T-helper 2 cell (primary cell): Measurements from ENCODE around the gene NRF1.

Source experiments
- DNase-seq, 5 experiments: peaks; one replicate each; pipeline versions ENCODE4 v3.0.0 to v3.0.0-alpha.2; 2012 to 2022

The NRF1 gene

GRCh38 chr7:129688503-129689222, 77.1 kb downstream of the NRF1 start:
- DNase-seq: no peak

GRCh38 chr7:129689995-129690581, 78.6 kb downstream of the NRF1 start:
- no peak for DNase-seq

GRCh38 chr7:129690701-129691100, 79.2 kb downstream of the NRF1 start:
- DNase-seq: no peak

- no peak for DNase-seq
These were observed 87.2 kb downstream of the NRF1 start for GRCh38 chr7:129698516-129699418.

- no peak for DNase-seq
These were observed 90.8 kb downstream of the NRF1 start for GRCh38 chr7:129702316-129702715.

GRCh38 chr7:129702761-129703338, 91.3 kb downstream of the NRF1 start:
- no peak for DNase-seq

GRCh38 chr7:129703751-129704150, 92.2 kb downstream of the NRF1 start:
- no peak for DNase-seq

GRCh38 chr7:129707910-129708499, 96.5 kb downstream of the NRF1 start:
- DNase-seq: peak in 1 of 5 experiments; percentile 84

GRCh38 chr7:129713544-129713943, 102.0 kb downstream of the NRF1 start:
- no peak for DNase-seq

GRCh38 chr7:129714514-129715063, 103.1 kb downstream of the NRF1 start:
- DNase-seq: no peak

GRCh38 chr7:129719980-129720732, 108.6 kb downstream of the NRF1 start:
- peak in 1 of 5 experiments; percentile 26 for DNase-seq

GRCh38 chr7:129721068-129721467, 109.5 kb downstream of the NRF1 start:
- DNase-seq: no peak

- no peak for DNase-seq
These were observed 112.2 kb downstream of the NRF1 start for GRCh38 chr7:129723679-129724078.

- DNase-seq: no peak
These were observed 113.3 kb downstream of the NRF1 start for GRCh38 chr7:129724796-129725195.

- DNase-seq: no peak
These were observed 117.5 kb downstream of the NRF1 start for GRCh38 chr7:129728875-129729467.

- DNase-seq: no peak
These were observed 118.0 kb downstream of the NRF1 start for GRCh38 chr7:129729511-129729910.

GRCh38 chr7:129730159-129730558, 118.6 kb downstream of the NRF1 start:
- no peak for DNase-seq

- no peak for DNase-seq
These were observed 122.9 kb downstream of the NRF1 start for GRCh38 chr7:129734400-129734799.

- DNase-seq: no peak
These were observed 127.9 kb downstream of the NRF1 start for GRCh38 chr7:129739427-129739826.

- no peak for DNase-seq
These were observed 129.3 kb downstream of the NRF1 start for GRCh38 chr7:129740574-129741410.
